IPS-NIHi11 (cell line): ENCODE measurements around the gene MRPS21.
"Not testable (repeated sequence)": the region's sequence is repeated elsewhere in the genome, so short reads cannot be mapped to it uniquely, and the experiment has no call there.

ENCODE experiments used
- DNase-seq: peaks from one replicate; pipeline ENCODE4 v3.0.0; 2012; ENCODE audit warnings: mixed read lengths, low spot score

Gene MRPS21

DNA sequence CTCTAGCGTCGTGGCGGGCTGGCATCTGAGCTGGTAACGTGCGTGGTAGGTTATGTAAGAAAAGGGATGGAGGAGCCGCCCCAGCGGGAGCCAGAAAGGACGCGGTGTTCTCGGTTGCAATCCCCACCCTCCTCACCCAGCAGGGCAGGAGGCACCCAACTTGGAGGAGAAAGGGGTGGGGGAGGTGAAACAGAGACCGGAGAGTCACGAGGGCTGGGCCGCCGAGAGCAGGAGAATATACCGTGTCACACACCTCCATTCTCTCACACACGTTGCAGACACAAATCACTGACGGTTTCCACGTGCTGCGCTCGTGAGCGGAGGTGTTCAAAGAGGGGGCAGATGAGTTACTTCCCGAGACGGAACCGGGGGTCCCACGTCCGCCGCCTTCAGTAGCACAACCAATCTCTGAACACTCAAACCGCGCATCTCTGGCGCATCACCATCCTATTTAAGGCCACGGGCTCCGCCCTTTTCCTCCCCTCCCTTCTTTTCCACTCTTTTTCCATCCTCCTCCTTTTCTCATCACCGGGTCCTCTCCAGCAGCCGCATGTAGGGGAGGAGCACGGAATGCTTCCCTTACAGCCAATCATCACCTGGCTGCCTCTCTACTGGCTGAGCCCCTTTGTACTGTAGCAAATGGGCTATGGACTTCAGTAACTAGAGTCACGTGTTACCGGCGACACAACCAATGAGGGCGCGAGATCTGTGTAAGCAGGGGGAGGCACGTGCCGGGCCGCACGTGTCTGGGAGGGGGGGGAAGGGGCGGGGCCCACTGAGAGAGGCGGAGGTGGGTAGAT lies 11.7 kb upstream of the MRPS21 start, which contains the start of gene CIART:
TSS of gene CIART (plus strand) at position 797 of the 800 bp plus-strand sequence. CDS start 714 bp downstream, outside the sequence.
- DNase-seq: peak; percentile 92

DNA sequence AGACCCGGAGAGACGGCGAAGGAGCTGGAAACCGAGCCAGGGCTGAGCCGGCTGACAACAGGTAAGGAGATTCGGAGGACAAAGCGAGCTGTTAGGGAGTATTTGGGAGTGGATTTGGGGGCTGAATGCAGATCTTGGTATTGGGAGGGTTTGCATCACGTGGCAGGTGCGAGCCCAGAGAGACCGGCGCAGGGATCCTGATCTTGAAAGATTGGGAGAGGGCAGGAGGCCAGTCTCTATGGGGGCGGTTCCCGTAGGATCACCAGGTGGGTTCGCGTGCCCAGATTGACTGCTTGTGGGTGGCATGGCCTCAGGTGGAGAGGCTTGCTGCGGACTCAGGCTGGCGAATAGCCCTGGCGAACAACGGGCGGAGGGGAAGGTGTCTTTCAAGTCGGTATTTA lies 11.1 kb upstream of the MRPS21 start:
- no peak for DNase-seq

DNA sequence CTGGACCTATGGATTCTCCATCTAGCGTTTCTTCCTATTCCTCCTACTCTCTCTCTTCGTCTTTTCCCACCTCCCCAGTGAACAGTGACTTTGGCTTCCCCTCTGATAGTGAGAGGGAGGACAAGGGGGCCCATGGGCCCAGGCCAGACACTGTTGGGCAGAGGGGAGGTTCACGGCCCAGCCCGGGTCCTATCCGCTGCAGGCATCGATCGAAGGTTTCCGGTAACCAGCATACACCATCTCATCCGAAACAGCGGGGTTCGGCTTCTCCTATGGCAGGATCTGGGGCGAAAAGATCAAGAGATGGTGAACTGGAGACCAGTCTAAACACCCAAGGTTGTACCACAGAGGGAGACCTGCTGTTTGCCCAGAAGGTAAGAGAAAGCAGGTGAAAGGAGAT lies 10.4 kb upstream of the MRPS21 start:
- no peak for DNase-seq

DNA sequence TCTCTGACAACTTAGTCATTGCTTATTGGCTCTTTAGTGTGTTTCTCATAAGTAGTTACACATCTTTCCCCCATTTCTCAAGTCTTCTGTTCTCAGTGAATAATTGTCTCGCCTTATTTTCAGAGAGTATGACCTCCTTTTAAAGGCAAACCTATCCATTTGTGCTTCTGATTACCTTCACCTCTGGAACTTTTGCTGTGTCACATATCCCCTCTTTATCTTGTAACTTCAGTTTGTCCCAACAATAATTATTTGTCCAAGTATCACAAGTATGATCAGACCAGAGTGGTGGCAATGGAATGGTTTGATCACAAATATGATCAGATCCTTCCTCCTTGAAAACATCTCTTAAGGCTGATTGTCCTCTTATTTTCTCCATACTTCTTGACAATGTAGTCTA lies 5.3 kb upstream of the MRPS21 start:
- no peak for DNase-seq

DNA sequence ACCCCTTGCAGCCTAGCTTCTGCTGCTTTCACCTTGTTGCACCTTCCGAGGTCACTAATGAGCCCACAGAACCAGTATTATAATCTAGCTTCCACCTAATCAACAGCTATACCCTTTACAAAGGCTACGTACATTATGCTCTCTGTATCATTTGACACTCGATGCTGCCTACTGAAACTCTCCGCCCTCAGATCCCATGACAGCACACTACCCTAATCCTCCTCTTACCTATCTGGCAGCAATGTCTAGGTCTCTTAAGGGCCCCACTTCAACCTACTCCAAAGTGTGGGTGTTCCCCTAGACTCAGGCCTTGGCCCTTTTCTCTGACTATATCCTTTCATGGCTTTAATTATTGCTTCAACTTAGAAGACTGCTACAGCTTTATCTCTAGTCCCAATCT lies 4.8 kb upstream of the MRPS21 start:
- DNase-seq: no peak

DNA sequence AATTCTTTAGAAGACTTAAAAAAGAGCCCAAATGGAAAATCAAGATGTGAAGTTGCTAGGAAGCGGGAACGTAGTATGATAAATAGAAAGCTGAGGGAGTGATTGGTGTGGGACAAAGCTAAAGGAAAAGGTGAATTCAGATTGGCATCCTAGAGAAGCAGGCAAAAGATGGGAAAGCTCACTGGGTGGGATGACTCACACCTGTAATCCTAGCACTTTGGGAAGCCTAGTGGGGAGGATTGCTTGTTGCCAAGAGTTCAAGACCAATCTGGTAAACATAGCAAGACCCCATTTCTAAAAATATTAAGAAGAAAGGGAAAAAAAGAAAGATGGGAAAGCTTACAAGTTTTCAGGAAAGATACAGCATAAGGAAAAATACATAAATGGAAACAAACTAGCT lies 1.8 kb downstream of the MRPS21 start:
- no peak for DNase-seq

DNA sequence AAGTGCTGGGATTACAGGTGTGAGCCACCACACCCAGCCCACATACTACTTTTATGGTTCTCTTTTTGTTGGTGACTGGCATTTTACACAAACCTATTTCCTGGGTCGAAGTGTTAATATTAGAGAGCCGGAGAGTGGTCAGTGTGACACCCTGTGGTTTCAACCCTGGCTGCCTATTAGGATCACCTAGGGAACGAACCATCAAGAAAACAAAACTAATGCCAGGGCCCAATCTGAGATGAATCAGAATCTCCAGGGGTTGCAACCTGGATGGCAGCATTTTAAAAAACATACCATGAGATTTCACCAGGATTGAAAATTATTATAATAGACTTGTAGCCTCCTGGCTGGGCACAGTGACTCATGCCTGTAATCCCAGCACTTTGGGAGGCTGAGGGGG lies 6.1 kb downstream of the MRPS21 start:
- no peak for DNase-seq

DNA sequence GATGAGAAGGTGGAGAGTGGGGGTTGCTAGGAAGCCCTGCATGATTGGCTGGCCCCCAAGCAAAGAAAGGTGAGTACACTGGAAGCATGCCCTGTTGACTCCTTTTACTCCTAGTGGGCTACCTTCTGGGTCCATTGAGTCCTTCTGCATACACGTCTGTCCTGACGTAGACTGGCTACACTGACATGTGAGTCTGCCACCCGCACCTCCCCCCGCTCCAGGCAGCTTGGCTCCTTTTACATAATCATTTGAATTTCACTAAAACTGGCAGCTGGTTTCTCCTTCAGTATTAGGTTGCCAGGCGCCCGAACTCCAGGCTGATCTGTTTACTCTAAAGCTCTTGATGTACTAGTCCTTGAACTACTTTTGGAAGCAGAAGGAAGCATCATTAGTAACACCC lies 8.7 kb downstream of the MRPS21 start:
- peak; percentile 23 for DNase-seq

DNA sequence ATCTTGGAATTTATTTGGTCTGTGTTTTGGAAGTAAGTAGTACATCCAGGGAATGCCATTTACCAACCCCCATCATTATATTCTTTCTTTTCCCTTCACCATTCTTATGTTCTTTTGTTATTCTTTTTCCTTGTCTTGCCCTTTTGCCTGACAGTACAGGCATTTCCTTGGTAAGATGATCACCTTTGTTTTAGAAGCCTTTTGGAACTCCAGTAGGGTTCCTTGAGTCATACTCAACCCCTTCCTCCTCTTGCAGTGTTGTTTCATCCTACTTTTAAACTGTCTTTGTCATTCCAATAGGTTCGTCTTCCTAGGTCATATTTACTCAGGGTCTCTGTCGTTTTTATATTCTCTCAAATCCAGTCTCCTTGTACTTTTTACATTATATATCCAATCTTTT lies 9.2 kb downstream of the MRPS21 start:
- DNase-seq: no peak

DNA sequence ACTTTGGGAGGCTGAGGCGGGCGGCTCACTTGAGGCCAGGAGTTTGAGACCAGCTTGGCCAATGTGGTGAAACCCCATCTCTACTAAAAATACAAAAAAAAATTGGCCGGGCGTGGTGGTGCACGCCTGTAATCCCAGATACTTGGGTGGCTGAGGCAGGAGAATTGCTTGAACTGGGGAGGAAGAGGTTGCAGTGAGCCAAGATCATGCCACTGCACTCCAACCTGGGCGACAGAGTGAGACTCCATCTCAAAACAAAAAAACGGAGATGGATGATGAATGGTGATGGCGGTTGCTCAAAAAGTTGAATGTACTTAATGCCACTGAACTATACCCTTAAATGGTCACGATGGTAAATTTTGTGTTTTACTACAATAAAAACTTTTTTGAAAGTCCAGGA lies 14.9 kb downstream of the MRPS21 start:
- DNase-seq: not testable (repeated sequence)

DNA sequence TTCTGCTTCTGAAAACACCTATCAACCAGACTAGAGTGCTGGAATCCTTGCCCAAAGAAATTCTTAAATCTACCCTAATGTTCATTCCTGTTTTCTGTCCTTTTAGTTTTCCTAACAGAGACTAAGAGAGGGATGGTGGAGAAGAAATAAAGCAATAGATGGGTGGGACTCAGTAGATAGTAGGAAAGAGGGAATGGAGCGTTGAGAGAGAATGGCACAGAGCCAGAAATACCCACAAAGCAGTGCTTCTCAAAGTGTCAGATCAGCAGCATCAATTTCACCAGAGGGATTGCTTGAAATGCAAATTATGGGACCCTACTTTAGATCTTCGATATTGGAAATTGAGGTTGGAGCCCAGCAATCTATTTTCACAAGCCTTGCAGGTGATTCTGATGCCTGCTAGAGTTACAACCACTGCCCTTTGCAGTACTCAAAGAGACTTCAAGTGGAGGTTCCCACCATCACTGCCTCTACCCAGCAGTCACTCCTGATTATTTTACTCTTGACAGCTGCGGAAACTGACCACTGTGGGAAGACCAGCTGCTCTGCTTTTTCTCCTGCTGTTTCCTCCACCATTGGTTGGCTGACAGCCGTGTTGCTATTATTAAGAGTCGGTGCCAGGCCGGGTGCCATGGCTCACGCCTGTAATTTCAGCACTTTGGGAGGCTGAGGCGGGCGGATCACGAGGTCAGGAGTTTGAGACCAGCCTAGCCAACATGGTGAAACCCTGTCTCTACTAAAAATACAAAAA lies 16.3 kb downstream of the MRPS21 start:
- DNase-seq: no peak

DNA sequence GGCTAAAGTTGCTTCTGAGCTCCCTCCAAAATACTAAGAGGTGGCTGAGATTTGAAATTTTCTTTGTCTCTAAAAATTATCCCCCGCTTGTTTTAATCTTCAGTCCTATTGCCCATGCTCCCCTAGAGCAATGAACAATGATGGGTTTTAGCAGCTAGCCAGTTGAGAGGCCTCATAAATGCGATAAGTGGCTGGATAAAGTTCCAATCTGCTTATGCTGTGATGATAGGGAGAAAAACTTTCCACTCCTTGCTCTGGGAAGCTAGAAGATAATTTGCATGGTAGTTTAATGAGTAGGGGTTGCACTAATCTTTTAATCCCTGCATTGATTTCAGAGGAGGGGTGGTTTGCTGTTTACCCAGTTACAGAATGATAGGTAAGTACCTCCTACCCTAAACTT lies 18.1 kb downstream of the MRPS21 start:
- no peak for DNase-seq

DNA sequence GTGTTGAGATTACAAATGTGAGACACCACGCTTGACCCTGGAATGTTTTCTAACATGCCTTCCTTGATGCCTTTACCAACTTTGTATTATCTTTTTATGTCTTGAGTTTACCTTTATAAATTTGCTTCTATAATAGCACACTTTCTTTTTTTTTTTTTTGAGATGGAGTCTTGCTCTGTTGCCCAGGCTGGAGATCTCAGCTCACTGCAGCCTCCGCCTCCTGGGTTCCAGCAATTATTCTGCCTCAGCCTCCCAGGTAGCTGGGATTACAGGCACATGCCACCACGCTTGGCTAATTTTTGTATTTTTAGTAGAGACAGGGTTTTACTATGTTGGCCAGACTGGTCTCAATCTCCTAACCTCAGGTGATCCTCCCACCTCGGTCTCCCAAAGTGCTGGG lies 21.0 kb downstream of the MRPS21 start:
- not testable (repeated sequence) for DNase-seq

DNA sequence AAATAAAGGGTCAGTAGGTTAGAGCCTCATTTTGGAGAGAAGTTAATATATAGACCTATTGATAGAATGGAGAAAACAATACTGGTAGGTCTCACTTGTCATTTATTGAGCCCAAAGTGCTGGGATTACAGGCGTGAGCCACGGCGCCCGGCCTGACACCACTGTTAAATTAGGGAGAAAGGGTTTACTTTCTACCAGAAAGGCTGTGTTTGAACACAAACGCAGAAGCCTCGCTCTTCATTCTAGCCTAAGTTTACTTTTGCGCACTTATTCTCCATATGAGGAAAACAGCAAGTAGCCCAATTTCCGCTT lies 27.0 kb downstream of the MRPS21 start:
- no peak for DNase-seq

DNA sequence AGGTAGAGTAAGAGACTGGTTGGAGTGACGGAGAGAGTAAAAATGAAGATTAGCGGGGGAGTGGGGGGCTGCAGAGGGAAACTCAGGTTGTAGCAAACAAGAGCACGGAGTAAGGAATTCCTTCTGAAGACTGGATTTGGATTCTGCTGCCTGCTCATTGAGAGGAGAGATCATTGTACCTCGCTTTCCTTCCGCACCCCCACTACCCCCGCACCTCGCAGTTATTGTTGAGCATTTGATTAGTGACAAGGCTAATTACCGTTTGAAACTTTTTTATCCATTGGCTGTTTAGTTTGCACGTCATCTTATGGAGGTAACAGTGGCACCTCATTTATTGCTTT lies 28.1 kb downstream of the MRPS21 start:
- peak; percentile 17 for DNase-seq

DNA sequence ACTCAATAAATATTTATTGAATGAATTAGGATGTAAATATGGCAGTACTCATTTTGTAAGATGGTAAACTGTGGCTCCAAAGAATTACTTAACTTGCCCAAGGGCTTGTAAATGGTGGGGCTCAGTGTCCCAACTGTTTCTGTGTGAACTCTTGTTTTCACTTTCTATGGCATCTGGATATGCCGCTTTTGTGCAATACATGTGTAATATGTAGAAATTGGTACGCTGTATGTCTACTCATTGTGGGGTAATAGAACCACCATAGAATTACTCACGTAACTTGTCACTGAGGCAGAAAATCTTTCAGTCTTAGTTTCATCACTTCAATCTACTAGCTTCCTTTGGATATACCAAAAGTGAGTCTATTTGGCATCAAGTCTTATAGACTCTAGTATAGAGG lies 28.6 kb downstream of the MRPS21 start:
- no peak for DNase-seq

DNA sequence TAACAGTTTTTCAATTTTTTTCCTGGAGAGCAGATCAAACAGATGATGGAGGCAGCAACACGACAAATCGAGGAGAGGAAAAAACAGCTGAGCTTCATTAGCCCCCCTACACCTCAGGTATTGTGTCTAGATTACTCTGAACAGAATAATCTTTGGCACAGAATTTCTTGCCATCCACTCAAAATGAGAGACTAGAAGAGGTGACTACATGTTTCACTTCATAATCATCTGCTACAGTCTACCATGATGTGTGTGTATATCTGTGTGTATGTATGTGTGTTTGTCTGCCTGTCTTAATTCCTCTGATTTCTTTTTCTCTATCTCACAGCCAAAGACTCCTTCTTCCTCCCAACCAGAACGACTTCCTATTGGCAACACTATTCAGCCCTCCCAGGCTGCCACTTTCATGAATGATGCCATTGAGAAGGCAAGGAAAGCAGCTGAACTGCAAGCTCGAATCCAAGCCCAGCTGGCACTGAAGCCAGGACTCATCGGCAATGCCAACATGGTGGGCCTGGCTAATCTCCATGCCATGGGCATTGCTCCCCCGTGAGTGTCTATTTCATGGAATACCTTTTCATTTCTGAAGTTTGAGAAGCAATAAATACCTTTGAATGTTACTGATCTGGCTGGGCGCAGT lies 39.1 kb downstream of the MRPS21 start:
- no peak for DNase-seq

DNA sequence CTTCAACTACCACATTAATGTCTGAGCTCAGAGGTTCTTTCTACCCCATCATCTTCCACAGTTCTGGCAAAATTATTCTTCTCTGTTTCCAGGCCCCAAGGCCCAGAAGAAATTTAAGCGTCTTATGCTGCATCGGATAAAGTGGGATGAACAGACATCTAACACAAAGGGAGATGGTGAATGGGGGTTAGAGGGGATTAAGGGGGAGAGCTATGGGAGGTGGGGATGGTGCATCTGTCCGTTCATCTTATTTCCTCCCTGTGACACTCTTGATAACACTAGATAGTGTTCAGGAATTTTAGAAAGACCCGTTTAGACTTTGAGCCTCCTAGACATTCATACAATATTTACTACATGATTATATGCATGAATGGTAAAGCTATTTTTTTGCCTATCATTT lies 52.7 kb downstream of the MRPS21 start:
- DNase-seq: no peak

DNA sequence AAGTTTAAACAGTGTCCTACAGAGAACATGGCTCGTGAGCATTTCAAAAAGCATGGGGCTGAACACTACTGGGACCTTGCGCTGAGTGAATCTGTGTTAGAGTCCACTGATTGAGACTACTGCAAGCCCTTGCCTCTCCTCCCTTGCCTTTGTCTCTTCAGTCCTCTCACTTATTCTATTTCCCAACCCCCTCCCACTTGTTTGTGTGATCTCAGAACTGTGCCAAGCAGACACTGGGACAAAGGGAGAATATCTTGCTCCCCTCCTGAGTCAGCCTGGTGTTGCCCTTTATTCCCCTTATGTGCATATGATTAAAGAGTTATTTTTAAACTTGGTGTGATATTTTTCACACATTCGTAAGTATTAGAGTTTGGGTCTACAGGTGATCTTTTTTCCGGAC lies 59.2 kb downstream of the MRPS21 start:
- DNase-seq: no peak
